ENCODE measurements around the gene NINJ2.
"Not testable (repeated sequence)": the region's sequence is repeated elsewhere in the genome, so short reads cannot be mapped to it uniquely, and the experiment has no call there.

Gene NINJ2

GRCh38 chr12:663293-663871, at the start of gene NINJ2:
NINJ2 (minus strand) TSS chr12:663445; CDS start chr12:663360, 85 bp downstream.
- DNase-seq (ENCODE audit: low read depth) = peak; percentile 3

DNA sequence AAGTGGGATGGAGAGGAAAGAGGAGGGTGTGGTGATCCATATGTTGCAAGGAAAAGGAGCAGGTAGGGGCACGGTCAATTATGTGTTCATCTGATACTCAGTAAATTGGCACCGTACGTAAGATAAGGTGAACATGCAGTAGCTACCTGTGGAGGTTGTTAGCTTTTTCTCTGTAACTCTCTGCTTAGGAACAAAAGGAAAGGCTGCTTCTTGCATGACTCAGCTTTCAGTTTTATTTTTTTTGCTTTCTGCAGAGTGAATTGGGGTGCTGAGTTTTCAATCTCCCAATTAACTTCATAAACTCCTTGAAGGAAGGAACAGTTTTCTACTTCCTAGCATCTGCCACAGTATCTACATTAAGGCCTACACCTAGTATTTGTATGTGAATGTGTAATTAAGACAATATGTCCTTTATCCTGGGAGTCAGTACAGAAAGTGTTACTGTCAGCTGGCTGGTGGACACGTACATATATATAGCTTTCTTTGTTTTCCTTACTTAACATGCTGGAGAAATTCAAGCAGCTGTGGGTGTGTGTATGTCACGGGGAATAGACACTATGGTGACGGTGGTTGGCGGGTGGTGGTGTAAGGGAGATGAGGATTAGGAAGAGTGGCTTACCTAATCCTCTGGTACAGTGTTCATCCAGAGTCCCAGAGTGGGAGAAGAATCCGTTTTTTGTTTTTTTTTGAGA, 49.1 kb upstream of the NINJ2 start:
- peak; percentile 11 for DNase-seq (ENCODE audit: low read depth)

DNA sequence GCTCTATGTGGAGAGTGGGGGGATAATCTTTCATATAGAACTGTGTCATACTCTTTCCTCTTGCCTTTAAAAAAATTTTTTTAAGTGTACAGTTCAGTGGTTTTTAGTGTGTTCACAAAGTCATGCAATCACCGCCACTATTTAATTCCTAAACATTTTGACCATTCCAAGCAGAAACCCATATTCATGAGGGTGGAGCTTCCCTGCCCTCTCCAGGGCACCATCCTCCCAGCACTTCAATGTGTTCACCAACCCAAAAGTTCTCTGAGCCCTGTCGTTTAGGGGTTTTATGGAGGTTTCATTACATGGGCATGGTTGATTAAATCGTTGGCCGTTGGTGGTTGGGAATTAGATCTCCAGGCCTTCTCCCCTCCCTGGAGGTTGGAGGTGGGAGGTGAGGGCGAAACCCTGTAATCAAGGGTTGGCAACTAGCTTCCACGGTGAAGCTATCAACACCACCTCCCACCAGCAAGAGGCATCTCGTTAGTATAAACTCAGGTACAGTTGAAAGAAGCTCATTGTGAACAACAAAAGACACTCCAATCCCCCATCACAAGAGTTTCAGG, 46.3 kb upstream of the NINJ2 start:
- no peak for DNase-seq (ENCODE audit: low read depth)

DNA sequence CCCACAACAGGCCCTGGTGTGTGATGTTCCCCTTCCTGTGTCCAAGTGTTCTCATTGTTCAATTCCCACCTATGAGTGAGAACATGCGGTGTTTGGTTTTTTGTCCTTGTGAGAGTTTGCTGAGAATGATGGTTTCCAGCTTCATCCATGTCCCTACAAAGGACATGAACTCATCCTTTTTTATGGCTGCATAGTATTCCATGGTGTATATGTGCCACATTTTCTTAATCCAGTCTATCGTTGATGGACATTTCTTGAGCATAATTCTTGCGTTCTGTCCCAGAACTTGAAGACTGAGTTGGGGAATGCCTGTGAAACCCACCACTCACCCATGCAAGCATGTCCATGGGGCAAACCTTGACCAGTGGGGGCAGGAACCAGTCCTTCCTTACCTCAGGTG, 44.8 kb upstream of the NINJ2 start:
- not testable (repeated sequence) for DNase-seq (ENCODE audit: low read depth)

GRCh38 chr12:704516-705242, 41.4 kb upstream of the NINJ2 start:
- no peak for DNase-seq (ENCODE audit: low read depth)

GRCh38 chr12:701896-702539, 38.8 kb upstream of the NINJ2 start:
- DNase-seq (ENCODE audit: low read depth) = no peak

- DNase-seq (ENCODE audit: low read depth) = no peak
Measured at GRCh38 chr12:700016-700415, 36.8 kb upstream of the NINJ2 start.

DNA sequence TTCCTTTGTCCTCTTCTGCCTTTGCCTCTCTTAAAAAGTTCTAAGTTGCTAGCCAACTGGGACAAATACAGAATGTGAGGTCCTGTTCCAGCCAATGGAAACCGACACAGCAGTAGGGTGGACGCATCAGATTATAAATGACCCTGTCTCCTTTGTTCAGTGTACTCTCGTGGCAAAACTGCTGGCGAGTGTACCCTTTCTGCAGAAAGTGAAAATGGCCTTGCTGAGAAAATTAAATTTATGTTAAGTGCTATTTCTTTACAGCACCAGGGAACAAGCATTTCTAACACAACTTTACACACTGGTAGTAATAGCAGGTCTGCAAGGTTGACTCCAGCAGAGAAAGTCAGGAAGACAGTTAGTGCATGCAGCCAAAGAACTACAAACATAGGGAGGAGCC, 35.0 kb upstream of the NINJ2 start:
- DNase-seq (ENCODE audit: low read depth) = not testable (repeated sequence)

DNA sequence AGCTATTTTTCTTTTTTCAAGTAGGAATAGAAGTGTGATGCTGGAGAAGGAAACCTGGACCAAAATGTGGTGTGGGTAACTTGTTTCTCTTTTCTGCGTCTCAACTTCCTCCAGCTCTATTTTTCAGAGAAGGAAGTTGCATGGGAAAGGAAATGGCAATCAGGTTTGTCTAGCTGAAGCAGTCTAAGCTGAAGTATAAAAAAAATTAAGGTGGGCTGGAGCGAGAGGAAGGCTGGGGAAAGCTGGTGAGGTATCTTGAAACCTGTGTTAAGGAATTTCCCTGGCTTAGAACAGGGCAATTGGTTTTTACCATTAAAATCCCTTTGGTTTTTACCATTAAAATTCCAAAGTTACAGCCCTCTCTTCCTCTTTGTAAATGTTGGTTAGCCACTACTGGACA, 34.2 kb upstream of the NINJ2 start:
- no peak for DNase-seq (ENCODE audit: low read depth)

DNA sequence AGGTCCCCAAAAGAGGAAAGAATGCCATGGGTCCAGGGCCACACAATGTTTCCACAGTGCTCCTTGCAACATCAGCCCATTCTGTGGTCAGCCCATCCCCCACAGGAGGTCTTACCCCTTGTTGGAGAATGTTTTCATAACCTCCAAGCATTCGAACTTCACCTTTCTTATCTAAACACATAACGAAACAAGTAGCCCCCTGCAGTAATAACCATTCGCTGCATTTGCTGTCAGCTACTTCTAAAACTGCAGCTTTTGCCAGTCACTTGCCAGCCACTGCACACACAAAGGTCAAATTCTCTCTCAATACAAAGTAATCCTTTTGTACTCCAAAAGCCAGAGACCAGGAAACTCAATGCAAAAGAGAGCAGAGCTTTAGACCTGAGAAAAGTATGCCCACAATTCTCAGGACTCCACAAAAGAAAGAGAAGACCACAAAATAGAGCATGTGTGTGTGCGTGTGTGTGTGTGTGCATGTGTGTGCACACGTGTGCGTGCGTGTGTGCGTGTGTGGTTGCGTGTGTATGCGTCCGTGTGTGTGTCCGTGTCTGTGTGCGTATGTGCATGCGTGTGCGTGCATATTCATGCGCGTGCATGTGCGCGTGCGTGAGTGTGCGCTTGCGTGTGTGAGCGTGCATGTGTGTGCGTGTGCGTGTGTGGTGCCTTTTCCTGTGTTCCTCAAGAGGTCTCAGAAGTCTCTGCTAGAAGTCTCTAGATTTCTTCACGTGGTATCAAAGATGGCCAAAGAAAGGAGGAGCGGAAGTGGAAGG, 31.7 kb upstream of the NINJ2 start:
- no peak for DNase-seq (ENCODE audit: low read depth)

GRCh38 chr12:693934-694533, 30.8 kb upstream of the NINJ2 start:
- DNase-seq (ENCODE audit: low read depth) = no peak

- no peak for DNase-seq (ENCODE audit: low read depth)
Measured at GRCh38 chr12:692274-692673, 29.0 kb upstream of the NINJ2 start.

DNA sequence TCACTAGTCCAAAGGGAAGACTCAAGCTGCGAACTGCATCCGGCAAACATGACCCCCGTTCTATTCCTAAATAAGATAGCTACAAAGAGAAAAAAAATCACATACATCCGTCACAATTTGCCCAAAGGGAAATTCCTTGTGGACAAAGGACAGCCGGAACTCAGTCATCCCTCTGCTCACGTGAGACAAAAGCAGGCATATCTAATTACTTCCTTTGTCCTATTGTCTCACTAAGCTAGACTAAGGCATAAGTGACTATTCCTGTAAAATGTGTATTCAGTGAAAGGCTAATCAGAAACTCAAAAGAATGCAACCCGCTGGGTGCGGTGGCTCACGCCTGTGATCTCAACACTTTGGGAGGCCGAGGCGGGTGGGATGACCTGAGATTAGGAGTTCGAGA, 27.2 kb upstream of the NINJ2 start:
- DNase-seq (ENCODE audit: low read depth) = no peak

DNA sequence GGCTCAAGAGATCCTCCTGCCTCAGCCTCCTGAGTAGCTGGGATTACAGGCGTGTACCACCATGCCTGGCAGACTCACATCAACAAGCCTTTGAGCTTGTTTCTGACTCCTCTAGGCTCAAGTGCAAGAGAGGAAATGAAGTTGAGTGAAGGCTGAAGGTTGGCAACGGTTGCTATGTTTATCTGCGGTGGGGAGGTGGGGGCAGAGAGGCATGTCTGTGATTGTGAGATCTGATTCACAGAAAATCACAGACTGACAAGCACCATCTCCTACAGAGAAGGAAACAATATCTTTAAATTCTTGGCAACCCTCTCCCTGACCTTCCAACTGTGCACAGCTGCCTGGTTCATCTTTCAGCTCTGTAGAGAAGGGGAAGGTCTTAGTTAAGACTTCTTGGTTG, 22.1 kb upstream of the NINJ2 start:
- peak; percentile 29 for DNase-seq (ENCODE audit: low read depth)

GRCh38 chr12:684416-684815, 21.2 kb upstream of the NINJ2 start:
- DNase-seq (ENCODE audit: low read depth) = no peak

- DNase-seq (ENCODE audit: low read depth) = no peak
Measured at GRCh38 chr12:681568-682256, 18.5 kb upstream of the NINJ2 start.

- DNase-seq (ENCODE audit: low read depth) = no peak
Measured at GRCh38 chr12:678747-679712, 15.8 kb upstream of the NINJ2 start.

- no peak for DNase-seq (ENCODE audit: low read depth)
Measured at GRCh38 chr12:675562-675961, 12.3 kb upstream of the NINJ2 start.

DNA sequence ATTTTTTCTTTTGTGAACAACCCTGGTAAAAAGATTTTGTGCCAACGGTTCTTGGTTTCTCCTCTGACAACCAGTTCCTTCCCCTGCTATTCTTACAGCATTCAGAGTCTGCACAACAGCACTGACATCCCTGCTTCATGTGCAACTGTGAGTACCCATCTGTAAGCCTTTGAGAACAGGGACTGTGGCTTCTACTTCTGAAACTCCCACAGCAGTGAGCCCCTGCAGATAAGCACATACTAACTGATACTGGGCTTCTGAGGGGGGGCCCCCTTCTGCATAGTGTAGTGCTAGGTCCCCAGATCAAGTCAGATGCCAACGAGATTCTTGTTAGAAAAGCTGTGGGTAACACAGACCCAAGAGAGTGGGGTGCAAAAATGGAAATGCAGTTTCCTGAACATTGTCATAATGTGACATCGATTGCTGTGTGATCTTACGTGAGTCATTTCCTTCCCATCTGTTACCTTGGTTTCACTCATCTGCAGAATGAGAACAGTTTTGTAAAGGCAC, 11.1 kb upstream of the NINJ2 start:
- DNase-seq (ENCODE audit: low read depth) = no peak

Measured in EH (cell line).